Erythroblast (primary cell): ENCODE results near the gene HOXD11.

ENCODE experiments used
- GATA1 ChIP-seq: IDR thresholded peaks from 2 replicates; pipeline ENCODE4 v1.6.1; 2011; ENCODE audit warnings: low read depth, mild to moderate bottlenecking, control low read depth, low read length, moderate library complexity
- POLR2A ChIP-seq: IDR thresholded peaks from 2 replicates; pipeline ENCODE4 v1.6.1; 2011; ENCODE audit warnings: mild to moderate bottlenecking, low read length

DNA sequence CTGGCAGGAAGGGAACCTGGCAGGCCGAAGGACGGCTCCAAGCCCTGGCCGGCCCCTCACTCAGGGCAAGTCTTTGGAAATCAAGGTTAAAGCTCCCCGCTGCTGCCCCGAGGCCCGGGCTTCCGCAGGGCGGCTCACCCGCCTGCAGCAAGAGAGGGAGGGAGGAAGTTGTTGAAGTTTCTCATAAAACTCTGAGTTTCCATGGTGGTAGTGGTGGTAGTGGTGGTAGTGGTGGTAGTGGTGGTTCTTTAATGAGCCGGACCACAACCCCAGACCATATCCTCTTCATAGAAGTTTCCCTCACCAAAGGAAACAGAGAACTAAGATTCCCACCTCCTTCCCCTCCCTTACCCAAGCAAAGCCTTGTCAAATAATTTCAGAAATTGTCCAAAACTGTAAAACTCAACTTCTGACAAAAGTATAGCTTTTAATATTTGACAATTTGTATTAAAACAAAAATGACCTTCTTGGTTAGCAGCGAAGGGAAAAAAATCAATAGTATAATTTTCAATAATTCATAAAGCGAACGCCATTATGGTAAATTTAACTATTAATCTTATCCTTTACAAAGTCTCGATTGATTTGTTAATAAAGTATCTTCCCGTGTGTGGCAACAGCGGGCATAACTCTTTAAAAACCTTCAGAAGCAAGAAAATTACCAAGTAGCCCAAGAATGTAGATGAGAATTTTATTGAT is 8.0 kb downstream of the HOXD11 start:
- TF ChIP-seq POLR2A (no peak), GATA1 (no peak)
